ENCODE measurements around the gene KLF9. TPM values are rescaled to one million over a fixed set of nuclear protein-coding genes. Genes with fewer than 3 reads are reported as not detected.

KLF9 gene
- total RNA-seq, 2 experiments from 2014 or later, result 1.9 to 2.3 TPM

- no TSS peak for BruUV-seq (replicated peaks)
- Histone ChIP-seq H3K4me2 (ENCODE audit: low read length) (peak overlapping the region; percentile 87), H3K4me3 (ENCODE audit: low read depth, low read length, poor library complexity, severe bottlenecking) (peak overlapping the region; percentile 75), H3K9me3 (ENCODE audit: low read length) (no peaks in the 10 kb centered on the region), H4K20me1 (ENCODE audit: insufficient read depth, low read length) (no peaks in the 10 kb centered on the region), H3K4me1 (ENCODE audit: insufficient read depth, low read length, poor library complexity, severe bottlenecking) (peaks cover 31% of the 10 kb centered on the region), H3K27ac (ENCODE audit: low read depth, low read length, poor library complexity, severe bottlenecking) (no peak overlapping the region), H3K36me3 (ENCODE audit: insufficient read depth, low read length) (no peaks in the 10 kb centered on the region), H2AFZ (ENCODE audit: low read length) (peak overlapping the region; percentile 90), H3K79me2 (ENCODE audit: insufficient read depth, low read depth, low read length) (no peaks in the 10 kb centered on the region), H3K9me2 (ENCODE audit: insufficient read depth, low read length) (no peaks in the 10 kb centered on the region)
- DNase-seq (ENCODE audit: low spot score), result peak; percentile 19
- ChIA-PET CTCF (ENCODE audit: unreplicated experiment) (interaction anchor here (1.0 kb wide), 1 partner anchor 1265 kb away, joined by 3 read pairs; no protein-coding TSS in a partner anchor), POLR2A (interaction anchor here (0.7 kb wide), 1 partner anchor 26 kb away, joined by 3 read pairs; no protein-coding TSS in a partner anchor)
- no peak for TF ChIP-seq EZH2phosphoT487 (IDR thresholded peaks at IDR 0.05; ENCODE audit: borderline replicate concordance, low read depth, low read length)
- intact Hi-C loops (cut with micrococcal nuclease; ENCODE audit: unreplicated experiment), result loop anchor here (5.0 to 10.0 kb wide), 2 partner anchors 166 to 182 kb away; partner anchors contain the start of gene SMC5
Observed at GRCh38 chr9:70420441-70421271, 6.2 kb upstream of the KLF9 start.

GRCh38 chr9:70419556-70420440 is 5.3 kb upstream of the KLF9 start:
- TF ChIP-seq CTCF (conservative IDR thresholded peaks at IDR 0.05; ENCODE audit: low read length) (no peak), EZH2phosphoT487 (IDR thresholded peaks at IDR 0.05; ENCODE audit: borderline replicate concordance, low read depth, low read length) (no peak)
- Histone ChIP-seq H3K79me2 (ENCODE audit: insufficient read depth, low read depth, low read length) (no peaks in the 10 kb centered on the region), H2AFZ (ENCODE audit: low read length) (peak overlapping the region; percentile 90), H3K9me2 (ENCODE audit: insufficient read depth, low read length) (no peaks in the 10 kb centered on the region), H3K4me3 (ENCODE audit: low read depth, low read length, poor library complexity, severe bottlenecking) (peak overlapping the region; percentile 75), H3K9me3 (ENCODE audit: low read length) (no peaks in the 10 kb centered on the region), H3K4me1 (ENCODE audit: insufficient read depth, low read length, poor library complexity, severe bottlenecking) (peaks cover 35% of the 10 kb centered on the region), H4K20me1 (ENCODE audit: insufficient read depth, low read length) (no peaks in the 10 kb centered on the region), H3K4me2 (ENCODE audit: low read length) (peak overlapping the region; percentile 87), H3K27ac (ENCODE audit: low read depth, low read length, poor library complexity, severe bottlenecking) (no peak overlapping the region), H3K36me3 (ENCODE audit: insufficient read depth, low read length) (no peaks in the 10 kb centered on the region)
- no TSS peak for BruUV-seq (replicated peaks)
- intact Hi-C loops (cut with micrococcal nuclease; ENCODE audit: unreplicated experiment), result loop anchor here (5.0 to 10.0 kb wide), 3 partner anchors 165 to 657 kb away; partner anchors contain the start of genes PTAR1 and SMC5
- CTCF ChIA-PET (ENCODE audit: unreplicated experiment), result interaction anchor here (1.0 kb wide), 1 partner anchor 1266 kb away, joined by 3 read pairs; no protein-coding TSS in a partner anchor
- DNase-seq (ENCODE audit: low spot score), result peak; percentile 74
- POLR2A ChIA-PET, result interaction anchor here (0.7 to 1.0 kb wide), 3 partner anchors 27 to 119 kb away, joined by 3 read pairs; no protein-coding TSS in a partner anchor

Measured in OCI-LY7 (cell line).